ENCODE measurements around the gene TMEM82. TPM values are rescaled to one million over a fixed set of nuclear protein-coding genes. Genes with fewer than 3 reads are reported as not detected.

Gene TMEM82
- polyA plus RNA-seq, 1 donor from 2014 or later: not detected

DNA sequence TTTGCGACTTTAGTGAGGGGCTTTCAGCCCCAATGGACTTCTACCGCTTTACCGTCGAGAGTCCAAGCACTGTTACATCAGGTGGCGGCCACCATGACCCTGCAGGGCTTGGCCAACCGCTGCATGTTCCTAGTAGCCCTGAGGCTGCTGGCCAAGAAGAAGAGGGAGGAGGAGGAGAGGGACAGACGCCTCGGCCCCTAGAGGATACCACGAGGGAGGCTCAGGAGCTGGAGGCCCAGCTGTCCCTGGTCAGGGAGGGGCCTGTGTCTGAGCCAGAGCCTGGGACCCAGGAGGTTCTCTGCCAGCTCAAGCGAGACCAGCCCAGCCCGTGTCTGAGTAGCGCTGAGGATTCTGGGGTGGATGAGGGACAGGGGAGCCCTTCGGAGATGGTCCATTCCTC is 14.9 kb upstream of the TMEM82 start:
- no peaks in the 10 kb centered on the region for H3K9me3 ChIP-seq (ENCODE audit: low read length)
- no peaks in the 10 kb centered on the region for H3K27me3 ChIP-seq (ENCODE audit: insufficient read depth, low read depth, low read length)
- no peaks in the 10 kb centered on the region for H4K20me1 ChIP-seq (ENCODE audit: insufficient read depth)
- H3K27ac ChIP-seq (ENCODE audit: low read length): no peak overlapping the region
- H3K4me3 ChIP-seq (ENCODE audit: low read length): no peak overlapping the region
- no peak overlapping the region for H3K4me2 ChIP-seq (ENCODE audit: low read length)
- no peaks in the 10 kb centered on the region for H3K79me2 ChIP-seq (replicated peaks; ENCODE audit: insufficient read depth, low read length)
- H3K9me2 ChIP-seq (ENCODE audit: insufficient read depth, low read length): no peaks in the 10 kb centered on the region
- H3K9ac ChIP-seq (ENCODE audit: low read length): no peak overlapping the region
- no peaks in the 10 kb centered on the region for H3K36me3 ChIP-seq (ENCODE audit: insufficient read depth, low read length)
- H2AFZ ChIP-seq (ENCODE audit: low read depth, low read length): no peak overlapping the region
- no peaks in the 10 kb centered on the region for H3F3A ChIP-seq (ENCODE audit: insufficient read depth, low read length, poor library complexity, severe bottlenecking)
- TF ChIP-seq RAD21 (conservative IDR thresholded peaks at IDR 0.05): no peak
- TF ChIP-seq SMC3 (conservative IDR thresholded peaks at IDR 0.05; ENCODE audit: poor library complexity): no peak
- no peak for TF ChIP-seq TAF1 (IDR thresholded peaks at IDR 0.05; ENCODE audit: low read depth)
- no peak for TF ChIP-seq CTCF (IDR thresholded peaks at IDR 0.05; ENCODE audit: poor library complexity, severe bottlenecking)
- TF ChIP-seq POLR2AphosphoS5 (IDR thresholded peaks at IDR 0.05): no peak
- TF ChIP-seq EP300 (conservative IDR thresholded peaks at IDR 0.05; ENCODE audit: poor library complexity, severe bottlenecking): no peak
- TF ChIP-seq REST (IDR thresholded peaks at IDR 0.05; ENCODE audit: borderline replicate concordance): no peak

GRCh38 chr1:15727866-15728534 is 14.3 kb upstream of the TMEM82 start:
- Histone ChIP-seq H3F3A (ENCODE audit: insufficient read depth, low read length, poor library complexity, severe bottlenecking) (no peaks in the 10 kb centered on the region), H3K4me3 (ENCODE audit: low read length) (no peak overlapping the region), H3K27ac (ENCODE audit: low read length) (no peak overlapping the region), H3K9ac (ENCODE audit: low read length) (no peak overlapping the region), H3K9me3 (ENCODE audit: low read length) (no peaks in the 10 kb centered on the region), H3K36me3 (ENCODE audit: insufficient read depth, low read length) (no peaks in the 10 kb centered on the region), H2AFZ (ENCODE audit: low read depth, low read length) (no peak overlapping the region), H3K9me2 (ENCODE audit: insufficient read depth, low read length) (no peaks in the 10 kb centered on the region), H3K27me3 (ENCODE audit: insufficient read depth, low read depth, low read length) (no peaks in the 10 kb centered on the region), H3K4me2 (ENCODE audit: low read length) (no peak overlapping the region), H4K20me1 (ENCODE audit: insufficient read depth) (no peaks in the 10 kb centered on the region), H3K79me2 (replicated peaks; ENCODE audit: insufficient read depth, low read length) (no peaks in the 10 kb centered on the region)
- no peak for TF ChIP-seq EZH2 (IDR thresholded peaks at IDR 0.05; ENCODE audit: borderline replicate concordance, insufficient read depth, low read length, poor library complexity, severe bottlenecking)
- no peak for TF ChIP-seq EP300 (conservative IDR thresholded peaks at IDR 0.05; ENCODE audit: poor library complexity, severe bottlenecking)
- TF ChIP-seq CTCF (IDR thresholded peaks at IDR 0.05; ENCODE audit: poor library complexity, severe bottlenecking): no peak
- TF ChIP-seq SMC3 (conservative IDR thresholded peaks at IDR 0.05; ENCODE audit: poor library complexity): no peak
